ENCODE measurements around the gene CNTNAP5. TPM values are rescaled to one million over a fixed set of nuclear protein-coding genes. Genes with fewer than 3 reads are reported as not detected.

The CNTNAP5 gene
- total RNA-seq, 1 experiment from 2014 or later, result not detected

GRCh38 chr2:124915567-124915966 lies 890.5 kb downstream of the CNTNAP5 start:
- intact Hi-C loops (cut with micrococcal nuclease; ENCODE audit: unreplicated experiment) (no loop called here), in situ Hi-C loops (cut with HindIII; ENCODE audit: low pct_unique_long_range_greater_than_20kb, low sequenced_read_pairs) (no loop called here)
- Histone ChIP-seq H3K27me3 (ENCODE audit: control insufficient read depth, insufficient read depth, low read length) (no peaks in the 10 kb centered on the region), H3K4me1 (ENCODE audit: control insufficient read depth, insufficient read depth, low read length) (no peaks in the 10 kb centered on the region), H3K27ac (ENCODE audit: low read length) (no peak overlapping the region), H3K4me3 (ENCODE audit: low read depth in 2 of 2, low read length in 2 of 2) (no peak overlapping the region), H3K36me3 (ENCODE audit: control insufficient read depth, insufficient read depth, low read length) (no peaks in the 10 kb centered on the region), H3K9me3 (ENCODE audit: control insufficient read depth, insufficient read depth, low read depth, low read length) (no peaks in the 10 kb centered on the region)
- peak; percentile 24; the same call in 1 of the 2 replicates for TF ChIP-seq CTCF (IDR thresholded peaks at IDR 0.05)
- TF ChIP-seq SIN3A (IDR thresholded peaks at IDR 0.05; ENCODE audit: borderline replicate concordance, insufficient read depth, low read depth, low read length), result no peak
- no peak for TF ChIP-seq REST (IDR thresholded peaks at IDR 0.05; ENCODE audit: insufficient read depth in 1 of 2, low read depth in 2 of 2, low read length in 1 of 2)
- TF ChIP-seq TCF7L2 (IDR thresholded peaks at IDR 0.05; ENCODE audit: low read depth, low read length), result no peak
- TF ChIP-seq POLR2AphosphoS5 (IDR thresholded peaks at IDR 0.05; ENCODE audit: low read depth, low read length), result no peak
- DNase-seq (ENCODE audit: low read depth, low spot score), result no peak
- ChIA-PET POLR2A (no interaction called here), CTCF (interaction anchor here (0.6 kb wide), 1 partner anchor 330 kb away, joined by 6 read pairs; no protein-coding TSS in a partner anchor)
- no peak for ATAC-seq
- no TSS peak for BruUV-seq (replicated peaks)

GRCh38 chr2:124919296-124919695 lies 894.2 kb downstream of the CNTNAP5 start:
- TF ChIP-seq SIN3A (IDR thresholded peaks at IDR 0.05; ENCODE audit: borderline replicate concordance, insufficient read depth, low read depth, low read length) (no peak), CTCF (IDR thresholded peaks at IDR 0.05) (no peak)
- no peaks in the 10 kb centered on the region for H3K9me3 ChIP-seq (ENCODE audit: control insufficient read depth, insufficient read depth, low read depth, low read length)
- ChIA-PET POLR2A (no interaction called here), CTCF (no interaction called here)
- in situ Hi-C loops (cut with HindIII; ENCODE audit: low pct_unique_long_range_greater_than_20kb, low sequenced_read_pairs) (no loop called here), intact Hi-C loops (cut with micrococcal nuclease; ENCODE audit: unreplicated experiment) (no loop called here)
- ATAC-seq, result no peak
- DNase-seq (ENCODE audit: low read depth, low spot score), result no peak
- no peak overlapping the region for H3K4me3 ChIP-seq (ENCODE audit: low read depth in 2 of 2, low read length in 2 of 2)
- no peak overlapping the region for H3K27ac ChIP-seq (ENCODE audit: low read length)
- no peaks in the 10 kb centered on the region for H3K27me3 ChIP-seq (ENCODE audit: control insufficient read depth, insufficient read depth, low read length)
- no TSS peak for BruUV-seq (replicated peaks)
- no peaks in the 10 kb centered on the region for H3K4me1 ChIP-seq (ENCODE audit: control insufficient read depth, insufficient read depth, low read length)
- no peaks in the 10 kb centered on the region for H3K36me3 ChIP-seq (ENCODE audit: control insufficient read depth, insufficient read depth, low read length)
